ENCODE results near the gene FAM217A. TPM values are rescaled to one million over a fixed set of nuclear protein-coding genes. Genes with fewer than 3 reads are reported as not detected.

The FAM217A gene
- total and polyA plus RNA-seq, 2 of the 8 experiments (the other 6 are each of a cell fraction or from before 2014, with no cell fraction given), result 0.03 TPM; not detected in 1

GRCh38 chr6:4114123-4114522, 35.2 kb upstream of the FAM217A start (continued):
- TF ChIP-seq KDM5A (IDR thresholded peaks at IDR 0.05; ENCODE audit: low read length) (no peak), YY1 (IDR thresholded peaks at IDR 0.05; ENCODE audit: low read depth, low read length) (no peak), EGR1 (IDR thresholded peaks at IDR 0.05; ENCODE audit: borderline replicate concordance, low read depth, low read length) (no peak)

Data from H1 (cell line).